AML-193 (cell line): ENCODE data around the gene FRMD4A.

ENCODE experiments used
- DNase-seq, 2 experiments: peaks; one replicate each; lab custom pipeline; 2025; lab: John Stamatoyannopoulos, UW

FRMD4A gene

GRCh38 chr10:14293526-14293925 lies 37.2 kb downstream of the FRMD4A start:
- DNase-seq = no peak

DNA sequence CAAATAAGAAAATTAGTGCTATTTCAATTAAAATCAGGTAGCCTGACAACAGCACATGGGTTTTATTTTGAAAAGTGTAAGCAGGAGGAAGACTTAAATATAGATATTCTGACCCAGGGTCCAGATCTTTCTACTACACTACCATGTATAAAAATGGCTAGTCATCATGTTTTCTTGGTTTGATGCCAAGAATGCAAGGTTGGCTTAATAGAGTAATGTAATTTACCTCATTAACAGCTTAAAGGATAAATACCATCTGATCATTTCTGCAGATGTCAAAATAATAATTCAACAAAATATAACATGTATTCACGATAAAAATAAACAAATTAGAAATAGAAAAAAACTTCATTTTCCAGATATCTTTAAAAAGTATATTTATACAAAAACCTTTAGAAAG lies 39.4 kb downstream of the FRMD4A start:
- no peak for DNase-seq

DNA sequence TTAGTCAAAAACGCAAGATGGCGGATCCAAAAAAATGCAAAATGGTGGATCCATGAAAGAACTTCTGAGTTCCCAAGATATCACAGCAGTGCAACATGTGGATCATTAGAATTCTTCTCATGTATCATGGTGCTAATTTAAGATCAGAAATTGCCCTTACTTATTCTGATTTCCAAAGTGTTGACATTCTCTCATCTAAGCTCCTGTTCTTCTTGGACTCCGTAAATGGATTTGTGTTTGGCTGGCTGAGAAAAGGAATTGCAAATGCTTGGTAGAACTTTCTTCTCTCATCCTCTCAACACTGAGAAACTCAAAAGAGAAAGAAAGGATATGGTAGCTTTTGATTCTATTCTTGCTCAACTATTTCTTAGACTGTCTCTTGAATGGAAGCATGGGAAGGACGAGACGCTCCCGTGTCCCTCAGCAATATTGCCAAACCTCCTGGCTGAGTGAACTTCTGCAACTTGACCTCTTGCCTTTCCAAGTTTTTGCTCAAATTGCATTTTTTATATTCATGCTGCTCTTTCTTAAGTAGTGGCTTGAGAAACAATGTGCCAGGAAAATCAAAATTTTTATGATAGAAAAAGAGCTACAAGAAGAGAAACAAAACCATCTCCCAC lies 44.7 kb downstream of the FRMD4A start:
- DNase-seq = no peak

DNA sequence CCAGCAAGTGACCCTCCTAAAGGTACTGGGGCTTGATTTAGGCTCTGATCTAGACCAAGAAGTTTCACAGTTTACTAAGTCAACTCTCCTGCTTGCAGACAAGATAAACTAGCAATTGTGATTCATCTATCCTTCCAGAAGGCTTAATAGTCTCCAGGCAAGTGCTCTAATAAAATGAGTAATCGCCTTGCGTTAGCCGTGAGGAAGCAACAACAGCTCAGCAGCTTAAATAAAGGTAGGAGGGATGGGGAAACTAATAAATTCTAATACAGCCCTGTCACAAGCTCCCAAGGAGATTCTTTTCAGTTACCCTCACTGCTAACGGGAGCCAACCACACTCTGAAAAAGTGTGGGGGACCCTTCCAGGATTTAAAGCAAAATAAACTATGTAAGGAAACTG lies 48.4 kb downstream of the FRMD4A start:
- no peak for DNase-seq

- no peak for DNase-seq
These were observed 52.2 kb downstream of the FRMD4A start for GRCh38 chr10:14278533-14278932.

GRCh38 chr10:14276210-14276609 lies 54.5 kb downstream of the FRMD4A start:
- DNase-seq = no peak

GRCh38 chr10:14271621-14272020 lies 59.1 kb downstream of the FRMD4A start:
- no peak for DNase-seq

DNA sequence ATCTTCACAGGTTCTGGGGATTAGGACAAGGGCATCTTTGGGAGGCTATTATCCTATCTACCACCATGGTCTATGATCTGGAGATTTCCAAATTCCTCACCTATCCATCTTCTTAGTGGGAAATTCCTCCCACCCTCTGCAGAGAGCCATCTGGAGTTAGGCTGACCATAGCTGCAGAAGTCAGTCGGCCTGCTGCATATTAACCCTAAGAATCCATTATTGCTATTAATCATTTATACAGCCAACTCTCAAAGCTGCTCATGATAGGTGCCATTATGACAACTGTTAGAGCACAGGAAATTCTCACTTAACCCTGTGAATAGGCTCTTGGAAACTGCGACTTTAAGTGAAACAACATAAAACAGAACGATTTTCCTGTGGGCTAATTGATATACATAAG lies 60.4 kb downstream of the FRMD4A start:
- no peak for DNase-seq

- DNase-seq = no peak
These were observed 65.0 kb downstream of the FRMD4A start for GRCh38 chr10:14265709-14266108.

DNA sequence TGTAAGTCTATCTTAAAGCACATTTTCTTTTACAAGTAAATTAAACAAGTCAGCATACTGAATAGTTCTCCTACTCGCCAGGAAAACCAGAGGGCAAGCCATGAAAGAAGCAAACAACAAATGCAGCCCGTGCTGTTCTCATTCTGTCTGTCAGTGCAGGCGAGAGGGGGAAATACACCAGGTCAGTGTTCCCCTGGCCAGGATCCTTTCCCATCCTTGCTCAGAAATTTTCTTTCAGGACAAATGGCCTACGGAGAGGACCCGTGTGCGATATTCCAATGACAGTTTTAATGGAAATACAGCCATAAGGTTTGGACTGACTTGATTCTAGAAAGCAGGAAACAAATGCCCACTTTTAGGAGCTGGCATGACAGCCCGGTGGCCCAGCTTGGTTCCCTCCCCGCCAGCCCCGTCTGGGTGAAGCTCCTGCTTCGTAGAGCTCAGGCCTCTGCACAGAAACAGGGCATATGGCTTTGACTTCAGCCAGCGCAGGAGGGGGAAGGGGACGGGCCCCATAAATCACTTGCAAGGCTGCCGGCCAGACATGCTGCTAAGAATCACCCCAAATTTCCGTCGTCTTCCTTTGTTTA lies 67.8 kb downstream of the FRMD4A start:
- no peak for DNase-seq

DNA sequence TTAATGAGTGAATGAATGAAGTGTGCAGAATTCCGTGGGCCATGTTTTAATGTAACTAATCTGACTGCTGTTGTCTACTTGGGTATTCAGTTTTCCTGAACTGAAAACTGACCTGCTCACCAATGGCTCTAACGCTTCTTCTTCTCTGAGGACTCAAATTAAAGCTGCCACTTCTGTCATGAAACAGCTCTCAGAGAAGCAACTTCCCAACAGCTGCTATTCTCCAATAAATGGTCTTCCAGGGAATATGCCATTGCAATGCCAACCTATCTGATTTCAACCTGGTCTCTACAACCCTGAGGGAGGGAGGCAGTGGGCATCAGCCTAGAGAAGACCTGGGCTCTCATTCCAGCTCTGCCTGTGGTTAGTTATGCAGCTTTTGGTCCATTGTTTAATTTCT lies 69.4 kb downstream of the FRMD4A start:
- no peak for DNase-seq

- DNase-seq = no peak
These were observed 70.8 kb downstream of the FRMD4A start for GRCh38 chr10:14259696-14260566.

- DNase-seq = no peak
These were observed 76.4 kb downstream of the FRMD4A start for GRCh38 chr10:14254368-14254767.

- DNase-seq = no peak
These were observed 77.0 kb downstream of the FRMD4A start for GRCh38 chr10:14253711-14254110.

- no peak for DNase-seq
These were observed 77.6 kb downstream of the FRMD4A start for GRCh38 chr10:14253079-14253478.

DNA sequence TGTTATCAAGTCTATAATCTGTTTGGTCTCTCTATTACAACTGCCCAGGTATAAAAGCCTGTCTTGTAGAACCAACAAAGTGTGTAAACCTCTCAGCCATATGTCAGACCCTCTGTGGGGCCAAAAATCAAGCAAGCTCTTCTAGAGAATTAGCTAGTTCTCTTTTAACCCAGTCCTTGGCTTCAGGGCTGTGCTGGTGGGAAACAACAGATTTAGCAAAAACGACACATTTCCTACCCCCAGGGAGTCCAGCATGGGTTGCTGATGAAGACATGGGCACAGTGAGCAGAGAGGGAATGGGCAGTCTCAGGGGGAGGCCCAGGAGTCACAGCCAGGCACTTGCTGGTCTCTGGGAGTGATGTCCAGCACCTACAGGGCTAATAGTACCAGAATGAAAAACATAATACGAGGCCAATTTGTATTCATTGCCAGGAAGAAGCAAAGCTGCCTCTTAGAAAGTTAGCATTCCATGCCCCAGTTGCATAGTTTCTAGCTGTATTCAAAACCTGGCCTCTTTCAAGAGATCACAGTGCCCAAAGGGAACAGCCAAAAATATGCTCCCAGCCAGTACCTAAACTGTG lies 80.1 kb downstream of the FRMD4A start:
- DNase-seq = no peak

DNA sequence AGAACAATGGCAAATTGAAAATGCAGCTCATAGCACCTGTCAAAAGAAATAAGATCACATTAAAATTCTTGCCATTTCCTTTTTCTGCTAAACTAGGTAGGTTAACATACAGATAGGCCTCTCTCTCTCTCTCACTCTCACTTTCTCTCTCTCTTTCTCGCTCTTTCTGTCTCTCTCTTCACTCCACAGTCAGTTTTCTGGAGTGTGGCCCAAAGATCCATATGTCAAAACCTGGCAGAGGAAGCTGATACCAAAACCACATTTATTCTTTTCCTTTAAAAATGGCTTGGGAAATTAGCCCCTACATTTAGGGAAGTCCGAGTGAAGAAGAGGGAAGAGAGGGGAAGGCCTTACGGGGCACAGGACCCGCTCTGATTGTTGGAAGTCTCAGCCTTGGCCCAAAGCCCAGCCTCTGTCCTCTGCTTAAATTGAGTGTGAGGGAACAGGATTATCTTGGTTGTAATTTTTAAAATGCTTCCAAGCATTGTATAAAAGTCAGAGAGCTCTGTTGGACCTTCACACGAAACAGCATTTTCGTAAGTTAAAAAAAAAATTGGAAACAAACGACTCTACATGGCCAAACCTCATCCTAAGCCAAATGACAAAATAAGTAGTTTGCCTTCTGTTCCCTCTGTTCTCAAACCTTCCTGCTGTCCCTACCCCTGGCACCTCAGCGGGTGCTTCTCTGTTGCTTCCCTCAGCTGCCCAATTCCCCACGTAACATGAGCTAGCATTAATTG lies 83.2 kb downstream of the FRMD4A start:
- no peak for DNase-seq

DNA sequence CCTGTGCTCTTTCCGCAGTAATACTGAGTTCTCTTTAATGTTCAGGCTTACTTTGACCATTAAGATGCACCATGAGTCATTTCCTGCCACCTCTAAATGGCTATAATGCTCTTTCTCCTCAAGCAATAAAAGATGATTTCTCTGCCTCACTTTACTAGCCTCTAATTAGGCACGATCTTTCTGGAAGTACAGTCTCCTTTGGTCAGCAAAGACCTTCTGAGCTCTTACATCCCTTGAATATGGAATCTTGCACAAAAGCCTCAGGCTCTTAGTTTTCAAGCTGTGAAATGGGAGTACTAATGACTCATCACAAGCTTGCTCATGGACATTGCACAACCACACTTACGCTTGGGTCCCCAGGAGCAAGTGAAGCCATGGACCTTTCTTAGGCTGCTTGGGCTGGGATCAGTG lies 85.9 kb downstream of the FRMD4A start:
- no peak for DNase-seq

GRCh38 chr10:14244147-14244546 lies 86.6 kb downstream of the FRMD4A start:
- no peak for DNase-seq

GRCh38 chr10:14243221-14243620 lies 87.5 kb downstream of the FRMD4A start:
- DNase-seq = no peak

- no peak for DNase-seq
These were observed 89.5 kb downstream of the FRMD4A start for GRCh38 chr10:14241196-14241595.
